Measurements from ENCODE around the gene NLRP5.
"Not testable (repeated sequence)": the region's sequence is repeated elsewhere in the genome, so short reads cannot be mapped to it uniquely, and the experiment has no call there.

NLRP5 gene

DNA sequence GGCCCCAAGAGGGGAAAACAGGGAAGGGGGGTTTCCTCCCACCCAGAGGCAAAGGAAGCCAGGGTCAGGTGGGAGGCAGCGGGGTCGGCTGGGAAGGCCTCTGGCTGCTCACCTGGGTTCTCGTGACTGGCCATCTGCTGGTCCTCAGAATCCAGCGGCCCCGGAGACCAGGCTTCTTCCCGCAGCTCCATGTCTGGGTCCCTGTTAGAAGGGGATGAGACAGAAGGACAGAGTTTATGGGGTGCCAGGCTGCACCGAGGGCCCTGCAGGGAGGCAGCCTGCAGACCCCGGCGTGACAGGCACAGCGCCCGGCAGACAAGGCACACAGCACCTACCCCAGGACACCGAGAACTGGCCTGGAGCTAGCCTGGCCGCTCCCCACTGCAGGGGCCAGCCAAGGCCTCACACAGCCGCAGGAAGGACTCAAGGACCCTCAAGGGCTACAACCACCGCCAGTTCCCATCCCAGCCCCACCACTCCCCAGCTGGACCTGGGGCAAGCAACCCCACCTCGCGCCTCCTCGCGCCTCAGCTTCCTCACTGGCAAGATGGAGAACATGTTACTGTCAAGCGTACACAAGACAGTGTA, 116.5 kb downstream of the NLRP5 start:
- no peak overlapping the region for H3K4me3 ChIP-seq (ENCODE audit: low read depth, low read length)
- TF ChIP-seq POLR2A (IDR thresholded peaks at IDR 0.05; ENCODE audit: extremely low read depth, insufficient read length), result no peak
- TF ChIP-seq CTCF (IDR thresholded peaks at IDR 0.05; ENCODE audit: low read depth, low read length), result no peak
- TF ChIP-seq MAX (IDR thresholded peaks at IDR 0.05; ENCODE audit: low read depth, low read length), result no peak
- no peak for TF ChIP-seq MYC (IDR thresholded peaks at IDR 0.05; ENCODE audit: low read depth, low read length)
- DNase-seq (ENCODE audit: low read depth), result no peak

DNA sequence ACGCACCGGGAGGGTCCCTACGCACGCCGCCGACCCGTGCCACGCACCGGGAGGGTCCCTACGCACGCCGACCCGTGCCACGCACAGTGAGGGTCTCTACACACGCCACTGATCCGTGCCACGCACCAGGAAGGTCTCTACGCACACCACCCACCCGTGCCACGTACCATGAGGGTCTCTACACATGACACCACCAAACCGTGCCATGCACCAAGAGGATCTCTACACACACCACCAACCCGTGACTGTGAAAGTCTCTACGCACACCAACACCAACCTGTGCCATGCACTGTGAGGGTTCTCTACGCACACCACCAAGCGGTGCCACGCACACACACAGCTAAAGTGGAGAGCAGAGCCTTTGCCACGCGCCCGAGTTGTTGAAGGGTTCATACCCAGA, 117.8 kb downstream of the NLRP5 start:
- TF ChIP-seq POLR2A (IDR thresholded peaks at IDR 0.05; ENCODE audit: extremely low read depth, insufficient read length) (no peak), CTCF (IDR thresholded peaks at IDR 0.05; ENCODE audit: low read depth, low read length) (no peak), MYC (IDR thresholded peaks at IDR 0.05; ENCODE audit: low read depth, low read length) (no peak), MAX (IDR thresholded peaks at IDR 0.05; ENCODE audit: low read depth, low read length) (no peak)
- H3K4me3 ChIP-seq (ENCODE audit: low read depth, low read length), result no peak overlapping the region
- DNase-seq (ENCODE audit: low read depth), result no peak

GRCh38 chr19:56105090-56105701, 118.6 kb downstream of the NLRP5 start:
- no peak for DNase-seq (ENCODE audit: low read depth)
- TF ChIP-seq MYC (IDR thresholded peaks at IDR 0.05; ENCODE audit: low read depth, low read length) (0 out of 2 replicates have a peak, but pooled peaks have one; percentile 7), CTCF (IDR thresholded peaks at IDR 0.05; ENCODE audit: low read depth, low read length) (peak; percentile 23), MAX (IDR thresholded peaks at IDR 0.05; ENCODE audit: low read depth, low read length) (peak; percentile 14; the same call in 1 of the 2 replicates), POLR2A (IDR thresholded peaks at IDR 0.05; ENCODE audit: extremely low read depth, insufficient read length) (no peak)
- H3K4me3 ChIP-seq (ENCODE audit: low read depth, low read length), result no peak overlapping the region

DNA sequence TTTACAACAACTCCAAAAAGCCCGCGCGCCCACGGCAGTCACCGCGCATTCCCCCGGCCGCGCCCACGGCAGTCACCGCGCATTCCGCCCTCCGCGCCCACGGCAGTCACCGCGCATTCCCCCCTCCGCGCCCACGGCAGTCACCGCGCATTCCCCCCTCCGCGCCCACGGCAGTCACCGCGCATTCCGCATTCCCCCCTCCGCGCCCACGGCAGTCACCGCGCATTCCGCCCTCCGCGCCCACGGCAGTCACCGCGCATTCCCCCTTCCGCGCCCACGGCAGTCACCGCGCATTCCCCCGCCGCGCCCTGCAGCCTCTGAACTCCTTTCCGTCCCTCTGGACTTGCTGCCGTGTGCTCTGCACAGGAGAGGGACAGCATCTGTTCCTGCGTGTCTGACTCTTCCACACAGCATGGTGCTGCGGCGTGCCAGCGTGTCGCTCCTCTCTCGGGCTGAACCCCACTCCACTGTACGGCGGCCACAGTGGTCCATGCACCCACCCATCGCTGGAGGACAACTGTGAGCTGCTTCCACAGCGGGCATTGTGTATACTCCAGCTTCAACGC, 119.3 kb downstream of the NLRP5 start:
- H3K4me3 ChIP-seq (ENCODE audit: low read depth, low read length); DNase-seq (ENCODE audit: low read depth): not testable (repeated sequence)

- no peak for TF ChIP-seq POLR2A (IDR thresholded peaks at IDR 0.05; ENCODE audit: extremely low read depth, insufficient read length)
- no peak for TF ChIP-seq CTCF (IDR thresholded peaks at IDR 0.05; ENCODE audit: low read depth, low read length)
- TF ChIP-seq MYC (IDR thresholded peaks at IDR 0.05; ENCODE audit: low read depth, low read length), result no peak
- no peak for TF ChIP-seq MAX (IDR thresholded peaks at IDR 0.05; ENCODE audit: low read depth, low read length)
- DNase-seq (ENCODE audit: low read depth), result no peak
- no peak overlapping the region for H3K4me3 ChIP-seq (ENCODE audit: low read depth, low read length)
These were observed 119.8 kb downstream of the NLRP5 start for GRCh38 chr19:56106397-56106849.

DNA sequence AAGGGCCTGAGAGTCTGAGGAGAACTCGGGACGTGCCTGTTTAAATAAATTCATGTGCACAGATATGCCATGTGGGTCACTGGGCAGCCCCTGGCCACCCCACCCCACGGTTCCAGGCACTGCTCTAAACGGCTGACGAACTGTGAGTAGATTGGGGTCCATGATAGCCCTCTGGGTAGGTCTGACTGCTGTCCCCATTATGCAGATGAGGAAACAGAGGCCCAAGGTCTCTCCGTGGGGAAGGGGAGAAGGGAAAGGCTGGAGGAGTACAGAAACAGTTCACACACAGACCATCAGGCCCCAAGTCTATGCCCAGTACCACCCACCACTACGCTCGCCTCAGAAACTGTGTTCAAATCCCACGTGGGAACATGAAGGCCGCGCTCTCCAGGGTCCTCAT, 120.4 kb downstream of the NLRP5 start:
- TF ChIP-seq POLR2A (IDR thresholded peaks at IDR 0.05; ENCODE audit: extremely low read depth, insufficient read length), result no peak
- DNase-seq (ENCODE audit: low read depth), result no peak
- no peak overlapping the region for H3K4me3 ChIP-seq (ENCODE audit: low read depth, low read length)

Data from NB4 (cell line).